Measurements from ENCODE around the gene SLC46A3. TPM values are rescaled to one million over a fixed set of nuclear protein-coding genes. Genes with fewer than 3 reads are reported as not detected.
"Not testable (repeated sequence)": the region's sequence is repeated elsewhere in the genome, so short reads cannot be mapped to it uniquely, and the experiment has no call there.

The SLC46A3 gene
- total RNA-seq, 6 experiments from 2014 or later: 2.2 to 4.3 (median 2.8) TPM

- DNase-seq: no peak
- H3K27me3 Mint-ChIP-seq (ENCODE audit: insufficient read depth): peaks cover 1% of the 10 kb centered on the region; the same call in 1 of the 2 replicates
- no peaks in the 10 kb centered on the region for H3K36me3 Mint-ChIP-seq (ENCODE audit: low read depth)
- H3K4me1 Mint-ChIP-seq (ENCODE audit: low read depth): peaks cover 36% of the 10 kb centered on the region
- H3K27ac Mint-ChIP-seq: no peak overlapping the region
- TF ChIP-seq CTCF (IDR thresholded peaks at IDR 0.05): no peak
- H3K9me3 Mint-ChIP-seq: no peaks in the 10 kb centered on the region
- no peak overlapping the region for H3K4me3 Mint-ChIP-seq
Observed at GRCh38 chr13:28743020-28743419, 24.2 kb upstream of the SLC46A3 start.

GRCh38 chr13:28742445-28742844 is 23.7 kb upstream of the SLC46A3 start:
- peaks cover 36% of the 10 kb centered on the region for H3K4me1 Mint-ChIP-seq (ENCODE audit: low read depth)
- H3K9me3 Mint-ChIP-seq; H3K27me3 Mint-ChIP-seq (ENCODE audit: insufficient read depth): not testable (repeated sequence)

GRCh38 chr13:28741084-28741491 is 22.3 kb upstream of the SLC46A3 start:
- Mint-ChIP-seq H3K9me3 (no peaks in the 10 kb centered on the region), H3K4me3 (no peak overlapping the region), H3K27me3 (ENCODE audit: insufficient read depth) (peaks cover 1% of the 10 kb centered on the region; the same call in 1 of the 2 replicates), H3K27ac (no peak overlapping the region), H3K36me3 (ENCODE audit: low read depth) (no peaks in the 10 kb centered on the region), H3K4me1 (ENCODE audit: low read depth) (peaks cover 36% of the 10 kb centered on the region)
- no peak for TF ChIP-seq CTCF (IDR thresholded peaks at IDR 0.05)
- DNase-seq: no peak

More at GRCh38 chr13:28742445-28742844, 23.7 kb upstream of the SLC46A3 start:
- not testable (repeated sequence) for H3K27ac Mint-ChIP-seq; DNase-seq; H3K36me3 Mint-ChIP-seq (ENCODE audit: low read depth); H3K4me3 Mint-ChIP-seq

DNA sequence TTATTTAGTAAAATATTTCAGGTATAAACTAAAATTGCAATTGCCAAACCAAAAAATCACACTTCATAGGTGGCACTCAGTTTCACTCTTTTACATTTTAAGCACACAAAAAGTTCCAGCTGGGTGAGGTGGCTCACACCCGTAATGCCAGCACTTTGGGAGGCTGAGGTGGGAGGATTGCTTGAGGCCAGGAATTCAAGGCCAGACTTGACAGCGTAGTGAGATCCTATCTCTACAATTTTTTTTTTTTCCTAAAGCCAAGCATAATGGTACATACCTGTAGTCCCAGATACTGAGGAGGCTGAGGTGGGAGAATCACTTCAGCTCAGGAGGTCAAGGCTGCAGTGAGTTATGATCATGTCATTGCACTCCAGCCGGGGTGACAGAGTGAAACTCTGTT is 20.6 kb upstream of the SLC46A3 start:
- H3K4me3 Mint-ChIP-seq: no peak overlapping the region
- no peaks in the 10 kb centered on the region for H3K9me3 Mint-ChIP-seq
- peaks cover 20% of the 10 kb centered on the region for H3K4me1 Mint-ChIP-seq (ENCODE audit: low read depth)
- TF ChIP-seq CTCF (IDR thresholded peaks at IDR 0.05): no peak
- no peaks in the 10 kb centered on the region for H3K36me3 Mint-ChIP-seq (ENCODE audit: low read depth)
- no peak for DNase-seq
- peaks cover 1% of the 10 kb centered on the region; the same call in 1 of the 2 replicates for H3K27me3 Mint-ChIP-seq (ENCODE audit: insufficient read depth)
- H3K27ac Mint-ChIP-seq: no peak overlapping the region

DNA sequence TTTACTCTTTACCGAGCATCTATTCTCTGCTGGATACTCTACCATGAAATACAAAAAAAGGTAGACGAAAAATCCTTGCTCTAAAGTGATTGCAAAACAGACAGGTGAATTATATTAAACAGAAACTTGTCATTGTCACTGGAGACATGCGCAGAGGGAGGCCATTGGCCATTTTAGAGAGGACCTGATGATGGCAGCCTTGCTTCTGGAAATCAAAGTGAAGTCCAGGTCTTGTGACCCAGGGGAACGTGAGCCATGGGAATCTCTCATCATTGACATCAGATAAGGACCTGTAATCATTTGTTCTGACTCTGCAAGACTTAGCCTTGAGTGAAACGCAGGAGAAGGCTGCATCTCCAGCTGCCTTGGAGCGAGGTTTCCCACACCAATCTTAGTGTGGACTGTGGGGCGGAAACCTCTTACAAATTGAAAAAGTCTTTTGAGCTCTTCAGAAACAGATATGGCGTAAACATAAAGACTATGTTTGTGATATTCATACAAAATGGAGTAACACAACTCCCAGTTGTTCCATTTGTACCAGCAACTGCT is 16.8 kb upstream of the SLC46A3 start:
- H3K4me1 Mint-ChIP-seq (ENCODE audit: low read depth): peaks cover 6% of the 10 kb centered on the region; the same call in 1 of the 2 replicates
- no peak overlapping the region for H3K4me3 Mint-ChIP-seq
- H3K36me3 Mint-ChIP-seq (ENCODE audit: low read depth): no peaks in the 10 kb centered on the region
- H3K9me3 Mint-ChIP-seq: no peaks in the 10 kb centered on the region
- H3K27ac Mint-ChIP-seq: no peak overlapping the region
- TF ChIP-seq CTCF (IDR thresholded peaks at IDR 0.05): no peak
- H3K27me3 Mint-ChIP-seq (ENCODE audit: insufficient read depth): peaks cover 2% of the 10 kb centered on the region; the same call in 1 of the 2 replicates
- DNase-seq: no peak

DNA sequence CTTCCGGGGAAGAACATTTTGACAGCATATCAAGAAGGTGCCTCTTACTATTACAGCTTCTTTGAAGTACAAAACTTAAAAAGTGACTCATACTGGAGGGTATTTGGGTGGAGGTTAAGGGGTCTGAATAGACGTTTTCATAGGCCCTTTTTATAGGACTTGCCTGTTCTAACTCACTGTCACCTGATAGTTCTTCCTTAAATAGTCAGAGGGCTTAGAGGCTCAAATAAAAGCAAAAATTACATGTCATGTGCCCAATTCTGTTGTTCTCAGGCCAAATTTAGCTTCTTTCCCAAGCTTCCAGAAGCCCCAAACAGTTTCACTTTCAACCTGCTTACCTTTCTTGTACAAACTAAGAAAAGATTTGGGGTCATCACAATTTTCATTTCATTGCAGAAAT is 16.1 kb upstream of the SLC46A3 start:
- H3K27ac Mint-ChIP-seq: no peak overlapping the region
- H3K9me3 Mint-ChIP-seq: no peaks in the 10 kb centered on the region
- H3K4me1 Mint-ChIP-seq (ENCODE audit: low read depth): peaks cover 8% of the 10 kb centered on the region; the same call in 1 of the 2 replicates
- no peak overlapping the region for H3K4me3 Mint-ChIP-seq
- H3K27me3 Mint-ChIP-seq (ENCODE audit: insufficient read depth): peaks cover 2% of the 10 kb centered on the region; the same call in 1 of the 2 replicates
- DNase-seq: no peak
- H3K36me3 Mint-ChIP-seq (ENCODE audit: low read depth): no peaks in the 10 kb centered on the region
- no peak for TF ChIP-seq CTCF (IDR thresholded peaks at IDR 0.05)

All from HFFc6 (cell line).